Neural cell (in vitro differentiated cells): ENCODE data around the gene EYS. TPM values are rescaled to one million over a fixed set of nuclear protein-coding genes. Genes with fewer than 3 reads are reported as not detected.

Source experiments
- H2AFZ ChIP-seq: fragments of 200-600, 300-800 bp; sonication (generic), shearing (Covaris generic); 2 replicates; pipeline ENCODE4 v1.6.0; 2014; ENCODE audit warnings: low read depth, mild to moderate bottlenecking, antibody characterized with exemption, low read length, moderate library complexity
- H3F3A ChIP-seq: fragments of 200-600 bp; shearing (Covaris generic); 2 replicates; pipeline ENCODE4 v1.6.1; 2016; ENCODE audit warnings: mild to moderate bottlenecking, moderate library complexity, mixed read lengths, antibody characterized with exemption, low read length; ENCODE audit not compliant: insufficient read depth, poor library complexity, severe bottlenecking
- H3K27ac ChIP-seq: fragments of 200-600, 300-800 bp; sonication (generic), shearing (Covaris generic); 2 replicates; pipeline ENCODE4 v1.5.1; 2014; ENCODE audit warnings: mild to moderate bottlenecking, low read length, moderate library complexity
- H3K27me3 ChIP-seq: fragments of 300-800, 200-600 bp; sonication (generic), shearing (Covaris generic); 2 replicates; pipeline ENCODE4 v1.6.0; 2014; ENCODE audit warnings: mild to moderate bottlenecking, low read depth, low read length, moderate library complexity; ENCODE audit not compliant: insufficient read depth
- H3K36me3 ChIP-seq: fragments of 300-800, 200-600 bp; sonication (generic), shearing (Covaris generic); 2 replicates; pipeline ENCODE4 v1.5.1; 2014; ENCODE audit warnings: mild to moderate bottlenecking, antibody characterized with exemption, low read length, moderate library complexity; ENCODE audit not compliant: insufficient read depth
- H3K4me2 ChIP-seq: fragments of 300-800, 200-600 bp; sonication (generic), shearing (Covaris generic); 2 replicates; pipeline ENCODE4 v1.6.0; 2014; ENCODE audit warnings: mild to moderate bottlenecking, low read length
- H3K4me3 ChIP-seq: fragments of 300-800, 200-600 bp; sonication (generic), shearing (Covaris generic); 2 replicates; pipeline ENCODE4 v1.5.1; 2014; ENCODE audit warnings: mild to moderate bottlenecking, low read length, moderate library complexity
- H3K79me2 ChIP-seq: fragments of 200-600 bp; shearing (Covaris generic); replicated peaks from 2 replicates; pipeline ENCODE4 v1.6.0; 2014; ENCODE audit warnings: mild to moderate bottlenecking, low read length, moderate library complexity; ENCODE audit not compliant: insufficient read depth
- H3K9ac ChIP-seq: fragments of 300-800, 200-600 bp; sonication (generic), shearing (Covaris generic); 2 replicates; pipeline ENCODE4 v1.6.1; 2016; ENCODE audit warnings: mild to moderate bottlenecking, low read length, mixed read lengths
- H3K9me2 ChIP-seq: fragments of 200-600 bp; shearing (Covaris generic); 2 replicates; pipeline ENCODE4 v1.6.1; 2016; ENCODE audit warnings: mild to moderate bottlenecking, low read length, mixed read lengths; ENCODE audit not compliant: insufficient read depth
- H3K9me3 ChIP-seq: fragments of 200-600, 300-800 bp; sonication (generic), shearing (Covaris generic); 2 replicates; pipeline ENCODE4 v1.6.1; 2016; ENCODE audit warnings: mild to moderate bottlenecking, mixed run types, low read length, moderate library complexity, mixed read lengths
- H4K20me1 ChIP-seq: fragments of 200-600 bp; shearing (Covaris generic); 2 replicates; pipeline ENCODE4 v1.6.1; 2016; ENCODE audit warnings: mild to moderate bottlenecking, mixed run types; ENCODE audit not compliant: insufficient read depth
- EP300 ChIP-seq: fragments of 450-650 bp; conservative IDR thresholded peaks from 2 replicates; pipeline ENCODE4 v1.6.1; 2014; ENCODE audit warnings: antibody characterized with exemption, mild to moderate bottlenecking, moderate library complexity; ENCODE audit not compliant: poor library complexity, severe bottlenecking
- EZH2 ChIP-seq: fragments of 200-600, 300-800 bp; shearing (Covaris generic), sonication (generic); IDR thresholded peaks from 2 replicates; pipeline ENCODE4 v1.6.1; 2014; ENCODE audit warnings: antibody characterized with exemption, low read length, borderline replicate concordance, mild to moderate bottlenecking; ENCODE audit not compliant: insufficient read depth, poor library complexity, severe bottlenecking
- MXI1 ChIP-seq: fragments of 450-650 bp; conservative IDR thresholded peaks from 2 replicates; pipeline ENCODE4 v1.6.1; 2014; ENCODE audit warnings: antibody characterized with exemption, mild to moderate bottlenecking; ENCODE audit not compliant: poor library complexity, severe bottlenecking
- POLR2AphosphoS5 ChIP-seq: IDR thresholded peaks from 2 replicates; pipeline ENCODE4 v1.6.1; 2012
- RAD21 ChIP-seq: fragments of 450-650 bp; conservative IDR thresholded peaks from 2 replicates; pipeline ENCODE4 v1.6.1; 2014; ENCODE audit warnings: antibody characterized with exemption, mild to moderate bottlenecking, moderate library complexity
- SMC3 ChIP-seq: fragments of 450-650 bp; conservative IDR thresholded peaks from 2 replicates; pipeline ENCODE4 v1.6.1; 2014; ENCODE audit warnings: antibody characterized with exemption, mild to moderate bottlenecking, moderate library complexity; ENCODE audit not compliant: poor library complexity
- TAF1 ChIP-seq: IDR thresholded peaks from 2 replicates; pipeline ENCODE4 v1.6.1; 2012; ENCODE audit warnings: low read depth
- polyA plus RNA-seq: library from polyadenylated mRNA; depleted of rRNA; stranded (reverse); fragments of >200 nt; gene quantifications from 2 replicates; pipeline ENCODE4 v1.2.3, GENCODE V29; 2014
- TF ChIP-seq, protein P1 (sequence below): IDR thresholded peaks from 2 replicates; pipeline ENCODE4 v1.6.1; 2012; ENCODE audit warnings: borderline replicate concordance
- TF ChIP-seq, protein P2 (sequence below): fragments of 450-650 bp; IDR thresholded peaks from 2 replicates; pipeline ENCODE4 v1.5.1; 2014; ENCODE audit warnings: antibody characterized with exemption, mild to moderate bottlenecking, moderate library complexity; ENCODE audit not compliant: poor library complexity, severe bottlenecking

Gene EYS
- polyA plus RNA-seq, 1 donor from 2014 or later = 0.38 TPM

DNA sequence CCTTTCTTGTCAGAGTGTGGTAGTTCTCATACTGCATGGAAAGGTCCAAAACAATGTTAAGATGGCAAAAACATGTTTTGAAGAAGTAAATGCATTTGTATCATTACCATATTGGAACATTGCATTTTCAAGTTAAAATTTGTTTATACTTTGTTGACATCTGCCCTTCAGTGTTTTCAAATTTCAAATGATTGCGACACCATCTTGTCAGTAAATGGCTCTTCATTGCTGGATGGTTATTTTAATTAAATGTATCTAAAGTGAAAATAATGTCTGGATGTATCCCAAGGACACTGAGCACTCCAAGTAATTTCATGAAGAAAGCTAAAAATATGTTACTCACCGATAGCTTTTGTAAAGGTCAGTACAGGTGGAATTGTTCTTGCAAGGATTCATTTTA is 761.6 kb downstream of the EYS start:
- no peaks in the 10 kb centered on the region for H3K79me2 ChIP-seq
- H3F3A ChIP-seq = no peaks in the 10 kb centered on the region
- no peaks in the 10 kb centered on the region for H3K36me3 ChIP-seq
- H3K9me2 ChIP-seq = no peaks in the 10 kb centered on the region
- H3K9me3 ChIP-seq = no peaks in the 10 kb centered on the region
- H3K4me3 ChIP-seq = no peak overlapping the region
- H3K4me2 ChIP-seq = no peak overlapping the region
- H3K9ac ChIP-seq = no peak overlapping the region
- TF ChIP-seq EP300 = no peak
- TF ChIP-seq MXI1 = no peak
- TF ChIP-seq, protein P1, sequence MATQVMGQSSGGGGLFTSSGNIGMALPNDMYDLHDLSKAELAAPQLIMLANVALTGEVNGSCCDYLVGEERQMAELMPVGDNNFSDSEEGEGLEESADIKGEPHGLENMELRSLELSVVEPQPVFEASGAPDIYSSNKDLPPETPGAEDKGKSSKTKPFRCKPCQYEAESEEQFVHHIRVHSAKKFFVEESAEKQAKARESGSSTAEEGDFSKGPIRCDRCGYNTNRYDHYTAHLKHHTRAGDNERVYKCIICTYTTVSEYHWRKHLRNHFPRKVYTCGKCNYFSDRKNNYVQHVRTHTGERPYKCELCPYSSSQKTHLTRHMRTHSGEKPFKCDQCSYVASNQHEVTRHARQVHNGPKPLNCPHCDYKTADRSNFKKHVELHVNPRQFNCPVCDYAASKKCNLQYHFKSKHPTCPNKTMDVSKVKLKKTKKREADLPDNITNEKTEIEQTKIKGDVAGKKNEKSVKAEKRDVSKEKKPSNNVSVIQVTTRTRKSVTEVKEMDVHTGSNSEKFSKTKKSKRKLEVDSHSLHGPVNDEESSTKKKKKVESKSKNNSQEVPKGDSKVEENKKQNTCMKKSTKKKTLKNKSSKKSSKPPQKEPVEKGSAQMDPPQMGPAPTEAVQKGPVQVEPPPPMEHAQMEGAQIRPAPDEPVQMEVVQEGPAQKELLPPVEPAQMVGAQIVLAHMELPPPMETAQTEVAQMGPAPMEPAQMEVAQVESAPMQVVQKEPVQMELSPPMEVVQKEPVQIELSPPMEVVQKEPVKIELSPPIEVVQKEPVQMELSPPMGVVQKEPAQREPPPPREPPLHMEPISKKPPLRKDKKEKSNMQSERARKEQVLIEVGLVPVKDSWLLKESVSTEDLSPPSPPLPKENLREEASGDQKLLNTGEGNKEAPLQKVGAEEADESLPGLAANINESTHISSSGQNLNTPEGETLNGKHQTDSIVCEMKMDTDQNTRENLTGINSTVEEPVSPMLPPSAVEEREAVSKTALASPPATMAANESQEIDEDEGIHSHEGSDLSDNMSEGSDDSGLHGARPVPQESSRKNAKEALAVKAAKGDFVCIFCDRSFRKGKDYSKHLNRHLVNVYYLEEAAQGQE = no peak
- no peak for TF ChIP-seq RAD21
- no peak for TF ChIP-seq POLR2AphosphoS5
- no peak for TF ChIP-seq TAF1
- TF ChIP-seq SMC3 = no peak
- TF ChIP-seq EZH2 = no peak
- TF ChIP-seq, protein P2, sequence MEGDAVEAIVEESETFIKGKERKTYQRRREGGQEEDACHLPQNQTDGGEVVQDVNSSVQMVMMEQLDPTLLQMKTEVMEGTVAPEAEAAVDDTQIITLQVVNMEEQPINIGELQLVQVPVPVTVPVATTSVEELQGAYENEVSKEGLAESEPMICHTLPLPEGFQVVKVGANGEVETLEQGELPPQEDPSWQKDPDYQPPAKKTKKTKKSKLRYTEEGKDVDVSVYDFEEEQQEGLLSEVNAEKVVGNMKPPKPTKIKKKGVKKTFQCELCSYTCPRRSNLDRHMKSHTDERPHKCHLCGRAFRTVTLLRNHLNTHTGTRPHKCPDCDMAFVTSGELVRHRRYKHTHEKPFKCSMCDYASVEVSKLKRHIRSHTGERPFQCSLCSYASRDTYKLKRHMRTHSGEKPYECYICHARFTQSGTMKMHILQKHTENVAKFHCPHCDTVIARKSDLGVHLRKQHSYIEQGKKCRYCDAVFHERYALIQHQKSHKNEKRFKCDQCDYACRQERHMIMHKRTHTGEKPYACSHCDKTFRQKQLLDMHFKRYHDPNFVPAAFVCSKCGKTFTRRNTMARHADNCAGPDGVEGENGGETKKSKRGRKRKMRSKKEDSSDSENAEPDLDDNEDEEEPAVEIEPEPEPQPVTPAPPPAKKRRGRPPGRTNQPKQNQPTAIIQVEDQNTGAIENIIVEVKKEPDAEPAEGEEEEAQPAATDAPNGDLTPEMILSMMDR = no peak
- no peaks in the 10 kb centered on the region for H4K20me1 ChIP-seq
- H2AFZ ChIP-seq = no peak overlapping the region
- H3K27ac ChIP-seq = no peak overlapping the region
- H3K27me3 ChIP-seq = no peaks in the 10 kb centered on the region

DNA sequence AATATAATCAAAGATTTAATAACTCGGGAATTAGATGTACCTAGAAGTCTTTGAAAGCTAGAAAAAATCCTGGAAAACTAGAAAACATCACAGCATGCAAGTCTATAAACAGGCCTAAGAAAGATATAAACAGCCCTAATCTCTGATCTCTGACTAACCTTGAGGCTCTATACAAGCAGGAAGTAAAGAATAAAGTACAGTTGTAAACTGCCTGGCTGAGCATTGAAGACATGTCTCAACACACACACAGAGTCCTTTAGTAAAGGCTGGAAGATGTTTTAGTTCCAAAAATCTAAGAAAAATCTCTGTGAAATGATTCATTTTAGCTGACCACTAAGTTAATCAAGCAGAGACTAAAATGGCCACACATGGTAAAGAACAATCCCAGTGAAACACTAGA is 774.5 kb downstream of the EYS start:
- H3K36me3 ChIP-seq = no peaks in the 10 kb centered on the region
- TF ChIP-seq TAF1 (no peak), POLR2AphosphoS5 (no peak), EZH2 (no peak), MXI1 (no peak), RAD21 (no peak), EP300 (no peak), SMC3 (no peak)
- TF ChIP-seq, protein P2 = no peak
- TF ChIP-seq, protein P1 = no peak
- no peak overlapping the region for H3K4me2 ChIP-seq
- H3K79me2 ChIP-seq = no peaks in the 10 kb centered on the region
- no peak overlapping the region for H2AFZ ChIP-seq
- no peak overlapping the region for H3K4me3 ChIP-seq
- H4K20me1 ChIP-seq = no peaks in the 10 kb centered on the region
- H3K9me3 ChIP-seq = no peaks in the 10 kb centered on the region
- no peaks in the 10 kb centered on the region for H3K27me3 ChIP-seq
- H3K9ac ChIP-seq = no peak overlapping the region
- H3K9me2 ChIP-seq = no peaks in the 10 kb centered on the region
- no peak overlapping the region for H3K27ac ChIP-seq
- no peaks in the 10 kb centered on the region for H3F3A ChIP-seq
